HepG2 (cell line): ENCODE measurements around the gene CHD9NB. TPM values are rescaled to one million over a fixed set of nuclear protein-coding genes. Genes with fewer than 3 reads are reported as not detected.
A peak's percentile ranks its signal among the peaks of the same experiment; 100 is the strongest.

Experiments
- ATM ChIP-seq: fragments of 450-650 bp; IDR thresholded peaks from 2 replicates; pipeline ENCODE4 v1.7.1; 2017; ENCODE audit warnings: mild to moderate bottlenecking, borderline replicate concordance
- BRF2 ChIP-seq: sonication (generic); formaldehyde crosslinking; IDR thresholded peaks from 2 replicates; pipeline ENCODE4 v1.8.1; 2022; ENCODE audit warnings: mild to moderate bottlenecking, missing genetic modification reagents
- CHD4 ChIP-seq: fragments of 200-600 bp; sonication (generic); IDR thresholded peaks from 2 replicates; pipeline ENCODE4 v1.7.0; 2017; ENCODE audit warnings: mild to moderate bottlenecking, low read length, borderline replicate concordance
- GATA4 ChIP-seq: sonication (generic); IDR thresholded peaks from 2 replicates; pipeline ENCODE4 v1.6.1; 2016; ENCODE audit warnings: antibody characterized with exemption, low read depth, borderline replicate concordance
- HDAC2 ChIP-seq: sonication (generic); formaldehyde crosslinking; IDR thresholded peaks from 2 replicates; pipeline ENCODE4 v1.4.0; 2020; ENCODE audit warnings: missing genetic modification reagents
- HNF4G ChIP-seq, 2 experiments: sonication (generic) in 1 of 2; formaldehyde crosslinking in 1 of 2; IDR thresholded peaks; 2 replicates each; pipeline versions ENCODE4 v1.4.0 to v1.6.1; 2011 to 2020; ENCODE audit warnings: borderline replicate concordance in 2 of 2, low read depth in 2 of 2, mild to moderate bottlenecking in 2 of 2, low read length in 1 of 2, missing genetic modification reagents in 1 of 2, moderate library complexity in 1 of 2
- HOXA5 ChIP-seq: sonication (generic); formaldehyde crosslinking; IDR thresholded peaks from 2 replicates; pipeline ENCODE4 v1.4.0; 2020; ENCODE audit warnings: missing genetic modification reagents
- HOXA9 ChIP-seq: sonication (generic); formaldehyde crosslinking; IDR thresholded peaks from 2 replicates; pipeline ENCODE4 v1.8.1; 2022; ENCODE audit warnings: missing genetic modification reagents, mild to moderate bottlenecking, moderate library complexity, borderline replicate concordance
- KDM3A ChIP-seq: IDR thresholded peaks from 2 replicates; pipeline ENCODE4 v1.6.1; 2018; ENCODE audit warnings: low read depth, missing compliant biosample characterization
- MXD3 ChIP-seq: IDR thresholded peaks from 2 replicates; pipeline ENCODE4 v1.6.1; 2016; ENCODE audit warnings: mild to moderate bottlenecking, missing biosample characterization, missing genetic modification reagents
- NAIF1 ChIP-seq: sonication (generic); formaldehyde crosslinking; IDR thresholded peaks from 2 replicates; pipeline ENCODE4 v1.5.0; 2020; ENCODE audit warnings: mild to moderate bottlenecking, missing genetic modification reagents, borderline replicate concordance
- PBX2 ChIP-seq: IDR thresholded peaks from 2 replicates; pipeline ENCODE4 v1.6.1; 2016; ENCODE audit warnings: control low read depth
- SAFB2 ChIP-seq: sonication (generic); formaldehyde crosslinking; IDR thresholded peaks from 2 replicates; pipeline ENCODE4 v1.5.1; 2020; ENCODE audit warnings: missing genetic modification reagents, low read depth, mild to moderate bottlenecking, borderline replicate concordance
- SMAD9 ChIP-seq: sonication (generic); formaldehyde crosslinking; IDR thresholded peaks from 2 replicates; pipeline ENCODE4 v1.5.1; 2020; ENCODE audit warnings: mild to moderate bottlenecking, missing genetic modification reagents
- SSRP1 ChIP-seq: IDR thresholded peaks from 2 replicates; pipeline ENCODE4 v1.6.1; 2016; ENCODE audit warnings: control low read depth
- TBP ChIP-seq: sonication (generic); formaldehyde crosslinking; IDR thresholded peaks from 2 replicates; pipeline ENCODE4 v1.5.0; 2020; ENCODE audit warnings: missing genetic modification reagents
- THAP11 ChIP-seq: IDR thresholded peaks from 2 replicates; pipeline ENCODE4 v1.6.1; 2016; ENCODE audit warnings: missing biosample characterization, missing genetic modification reagents
- TRAFD1 ChIP-seq: sonication (generic); formaldehyde crosslinking; IDR thresholded peaks from 2 replicates; pipeline ENCODE4 v1.5.1; 2020; ENCODE audit warnings: missing genetic modification reagents, mild to moderate bottlenecking, borderline replicate concordance
- TRIM24 ChIP-seq: sonication (generic); formaldehyde crosslinking; IDR thresholded peaks from 2 replicates; pipeline ENCODE4 v1.8.0; 2022; ENCODE audit warnings: mild to moderate bottlenecking, missing genetic modification reagents
- ZNF101 ChIP-seq: sonication (generic); formaldehyde crosslinking; IDR thresholded peaks from 2 replicates; pipeline ENCODE4 v1.4.0; 2020; ENCODE audit warnings: mild to moderate bottlenecking, low read depth, missing genetic modification reagents, borderline replicate concordance
- ZNF263 ChIP-seq: sonication (generic); formaldehyde crosslinking; IDR thresholded peaks from 2 replicates; pipeline ENCODE4 v1.4.0; 2020; ENCODE audit warnings: missing genetic modification reagents
- ZNF468 ChIP-seq: sonication (generic); formaldehyde crosslinking; IDR thresholded peaks from 2 replicates; pipeline ENCODE4 v1.8.0; 2022; ENCODE audit warnings: mild to moderate bottlenecking, moderate library complexity, missing genetic modification reagents
- ZNF543 ChIP-seq: sonication (generic); formaldehyde crosslinking; IDR thresholded peaks from 2 replicates; pipeline ENCODE4 v1.4.0; 2020; ENCODE audit warnings: mild to moderate bottlenecking, missing genetic modification reagents
- ZNF567 ChIP-seq: sonication (generic); formaldehyde crosslinking; IDR thresholded peaks from 2 replicates; pipeline ENCODE4 v1.8.1; 2023; ENCODE audit warnings: mild to moderate bottlenecking, missing genetic modification reagents, borderline replicate concordance
- ZNF597 ChIP-seq: sonication (generic); formaldehyde crosslinking; IDR thresholded peaks from 2 replicates; pipeline ENCODE4 v1.5.0; 2020; ENCODE audit warnings: missing genetic modification reagents
- polyA plus RNA-seq, 8 experiments: library from polyadenylated mRNA; depleted of rRNA in 3 of 8; stranded (reverse) in 7 of 8; unstranded in 1 of 8; fragments of >200 nt; fragmentation: Illumina TruSeq in 4 of 8; extraction: Trizol in 4 of 8; gene quantifications; 2 replicates each; pipeline versions ENCODE4 v1.2.1 to v1.2.3, GENCODE V29; 2011 to 2016; ENCODE audit warnings: low read depth in 4 of 8, missing spikeins in 1 of 8, mixed read lengths in 1 of 8; ENCODE audit not compliant: insufficient read depth in 1 of 8
- total RNA-seq, 5 experiments: library from RNA; depleted of rRNA; stranded (reverse); fragments of >200 nt; fragmentation: Illumina TruSeq; extraction: Trizol; gene quantifications; 2 replicates each; pipeline ENCODE4 v1.2.3, GENCODE V29; 2016; ENCODE audit warnings: low read depth in 1 of 5

The CHD9NB gene
- total and polyA plus RNA-seq, 2 of the 13 experiments (the other 11 are each of a cell fraction or from before 2014, with no cell fraction given) = 0.17 to 0.18 TPM

- TF ChIP-seq THAP11 (no peak; the same call in 1 of the 2 replicates), ZNF597 (CRISPR knock-in tag) (no peak), GATA4 (no peak), HNF4G (IDR thresholded peaks at IDR 0.05; ENCODE audit: borderline replicate concordance, low read depth, low read length) (no peak), HNF4G (CRISPR knock-in tag; IDR thresholded peaks at IDR 0.05; ENCODE audit: borderline replicate concordance, low read depth) (no peak), NAIF1 (CRISPR knock-in tag) (peak; percentile 51; the same call in 1 of the 2 replicates), ZNF543 (CRISPR knock-in tag) (no peak), MXD3 (CRISPR knock-in tag) (no peak), ZNF101 (CRISPR knock-in tag) (no peak), ZNF263 (peak; percentile 84), HOXA9 (no peak), ZNF567 (CRISPR knock-in tag) (no peak), HDAC2 (CRISPR knock-in tag) (peak; percentile 8; the same call in 1 of the 2 replicates), TRAFD1 (CRISPR knock-in tag) (no peak), HOXA5 (CRISPR knock-in tag) (0 out of 2 replicates have a peak, but pooled peaks have one; percentile 0), PBX2 (no peak), CHD4 (no peak; the same call in 1 of the 2 replicates), TRIM24 (CRISPR knock-in tag) (no peak), SSRP1 (no peak; the same call in 1 of the 2 replicates), ATM (no peak), ZNF468 (CRISPR knock-in tag) (peak; percentile 55; the same call in 1 of the 2 replicates), SAFB2 (CRISPR knock-in tag) (no peak), SMAD9 (no peak), TBP (no peak), BRF2 (CRISPR knock-in tag) (no peak), KDM3A (CRISPR knock-in tag) (no peak)
These were observed 3.1 kb upstream of the CHD9NB start (continued) for GRCh38 chr16:53055541-53056391.
